ENCODE measurements around the gene GPHN.

Gene GPHN

GRCh38 chr14:66507722-66508546 lies at the start of gene GPHN:
Gene GPHN (plus strand): TSS chr14:66508147.
- DNase-seq (ENCODE audit: low spot score): peak; percentile 85

- no peak for DNase-seq (ENCODE audit: low spot score)
Observed at GRCh38 chr14:66459603-66460002, 48.3 kb upstream of the GPHN start.

- no peak for DNase-seq (ENCODE audit: low spot score)
Observed at GRCh38 chr14:66464261-66464660, 43.7 kb upstream of the GPHN start.

GRCh38 chr14:66468778-66469367 lies 39.1 kb upstream of the GPHN start:
- no peak for DNase-seq (ENCODE audit: low spot score)

- no peak for DNase-seq (ENCODE audit: low spot score)
Observed at GRCh38 chr14:66471584-66471983, 36.4 kb upstream of the GPHN start.

GRCh38 chr14:66472251-66472650 lies 35.7 kb upstream of the GPHN start:
- DNase-seq (ENCODE audit: low spot score): no peak

GRCh38 chr14:66473223-66473622 lies 34.7 kb upstream of the GPHN start:
- no peak for DNase-seq (ENCODE audit: low spot score)

- DNase-seq (ENCODE audit: low spot score): no peak
Observed at GRCh38 chr14:66476964-66477363, 31.0 kb upstream of the GPHN start.

GRCh38 chr14:66477567-66477966 lies 30.4 kb upstream of the GPHN start:
- DNase-seq (ENCODE audit: low spot score): no peak

- no peak for DNase-seq (ENCODE audit: low spot score)
Observed at GRCh38 chr14:66482873-66483272, 25.1 kb upstream of the GPHN start.

GRCh38 chr14:66483322-66483721 lies 24.6 kb upstream of the GPHN start:
- DNase-seq (ENCODE audit: low spot score): no peak

GRCh38 chr14:66485029-66485428 lies 22.9 kb upstream of the GPHN start:
- DNase-seq (ENCODE audit: low spot score): no peak

- DNase-seq (ENCODE audit: low spot score): no peak
Observed at GRCh38 chr14:66485910-66486421, 22.0 kb upstream of the GPHN start, which contains the start of gene CCDC196. Gene CCDC196 (plus strand): TSS chr14:66486371. CDS start chr14:66486503, 132 bp downstream.

- no peak for DNase-seq (ENCODE audit: low spot score)
Observed at GRCh38 chr14:66487164-66487563, 20.8 kb upstream of the GPHN start.

GRCh38 chr14:66490143-66491111 lies 17.5 kb upstream of the GPHN start:
- DNase-seq (ENCODE audit: low spot score): no peak

GRCh38 chr14:66493750-66494149 lies 14.2 kb upstream of the GPHN start:
- no peak for DNase-seq (ENCODE audit: low spot score)

- peak; percentile 43 for DNase-seq (ENCODE audit: low spot score)
Observed at GRCh38 chr14:66495218-66496098, 12.5 kb upstream of the GPHN start.

- no peak for DNase-seq (ENCODE audit: low spot score)
Observed at GRCh38 chr14:66496188-66496807, 11.6 kb upstream of the GPHN start.

GRCh38 chr14:66496911-66497310 lies 11.0 kb upstream of the GPHN start:
- DNase-seq (ENCODE audit: low spot score): no peak

- DNase-seq (ENCODE audit: low spot score): no peak
Observed at GRCh38 chr14:66498311-66498710, 9.6 kb upstream of the GPHN start.

- DNase-seq (ENCODE audit: low spot score): no peak
Observed at GRCh38 chr14:66501592-66501991, 6.4 kb upstream of the GPHN start.

All from hematopoietic multipotent progenitor cell treated with erythropoietin and hydrocortisone succinate and interleukin-3 and kit ligand, for 15 days (in vitro differentiated cells).